ENCODE results near the gene TPO.

TPO gene

GRCh38 chr2:1528273-1529064 lies 115.2 kb downstream of the TPO start:
- TF ChIP-seq, protein P1, sequence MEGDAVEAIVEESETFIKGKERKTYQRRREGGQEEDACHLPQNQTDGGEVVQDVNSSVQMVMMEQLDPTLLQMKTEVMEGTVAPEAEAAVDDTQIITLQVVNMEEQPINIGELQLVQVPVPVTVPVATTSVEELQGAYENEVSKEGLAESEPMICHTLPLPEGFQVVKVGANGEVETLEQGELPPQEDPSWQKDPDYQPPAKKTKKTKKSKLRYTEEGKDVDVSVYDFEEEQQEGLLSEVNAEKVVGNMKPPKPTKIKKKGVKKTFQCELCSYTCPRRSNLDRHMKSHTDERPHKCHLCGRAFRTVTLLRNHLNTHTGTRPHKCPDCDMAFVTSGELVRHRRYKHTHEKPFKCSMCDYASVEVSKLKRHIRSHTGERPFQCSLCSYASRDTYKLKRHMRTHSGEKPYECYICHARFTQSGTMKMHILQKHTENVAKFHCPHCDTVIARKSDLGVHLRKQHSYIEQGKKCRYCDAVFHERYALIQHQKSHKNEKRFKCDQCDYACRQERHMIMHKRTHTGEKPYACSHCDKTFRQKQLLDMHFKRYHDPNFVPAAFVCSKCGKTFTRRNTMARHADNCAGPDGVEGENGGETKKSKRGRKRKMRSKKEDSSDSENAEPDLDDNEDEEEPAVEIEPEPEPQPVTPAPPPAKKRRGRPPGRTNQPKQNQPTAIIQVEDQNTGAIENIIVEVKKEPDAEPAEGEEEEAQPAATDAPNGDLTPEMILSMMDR (IDR thresholded peaks at IDR 0.05; ENCODE audit: low read depth, low read length, missing control alignments): no peak
- H3K27ac ChIP-seq: no peak overlapping the region
- in situ Hi-C loops (cut with HindIII; ENCODE audit: low pct_ligation_motif_present, low sequenced_read_pairs): no loop called here
- H3K36me3 ChIP-seq (replicated peaks): no peaks in the 10 kb centered on the region
- DNase-seq: no peak
- no peaks in the 10 kb centered on the region for H3K27me3 ChIP-seq (replicated peaks)
- H3K4me3 ChIP-seq (ENCODE audit: low read depth, low read length): no peak overlapping the region

DNA sequence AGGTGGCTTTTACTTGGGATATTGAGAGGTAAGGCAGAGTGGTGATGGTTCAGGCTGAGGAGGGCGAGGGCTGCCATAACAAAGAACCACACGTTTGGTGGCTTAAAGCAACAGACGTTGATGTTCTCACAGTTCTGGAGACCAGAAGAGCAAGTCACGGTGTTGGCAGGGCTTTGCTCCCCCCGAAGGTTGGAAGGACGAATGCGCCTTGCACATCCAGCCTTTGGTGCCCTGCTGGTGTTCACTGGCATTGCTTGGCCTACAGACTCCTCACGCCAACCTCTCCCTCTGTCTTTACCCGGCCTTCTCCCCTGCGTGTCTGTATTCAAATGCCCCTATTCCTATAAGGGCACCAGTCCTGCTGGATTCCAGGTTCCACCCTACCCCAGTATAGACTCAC lies 125.4 kb downstream of the TPO start:
- Histone ChIP-seq H3K27me3 (replicated peaks) (no peaks in the 10 kb centered on the region), H3K4me3 (ENCODE audit: low read depth, low read length) (no peak overlapping the region), H3K27ac (no peak overlapping the region), H3K36me3 (replicated peaks) (no peaks in the 10 kb centered on the region)
- peak; percentile 43 for DNase-seq
- TF ChIP-seq, protein P1 (IDR thresholded peaks at IDR 0.05; ENCODE audit: low read depth, low read length, missing control alignments): peak; percentile 83
- in situ Hi-C loops (cut with HindIII; ENCODE audit: low pct_ligation_motif_present, low sequenced_read_pairs): no loop called here

DNA sequence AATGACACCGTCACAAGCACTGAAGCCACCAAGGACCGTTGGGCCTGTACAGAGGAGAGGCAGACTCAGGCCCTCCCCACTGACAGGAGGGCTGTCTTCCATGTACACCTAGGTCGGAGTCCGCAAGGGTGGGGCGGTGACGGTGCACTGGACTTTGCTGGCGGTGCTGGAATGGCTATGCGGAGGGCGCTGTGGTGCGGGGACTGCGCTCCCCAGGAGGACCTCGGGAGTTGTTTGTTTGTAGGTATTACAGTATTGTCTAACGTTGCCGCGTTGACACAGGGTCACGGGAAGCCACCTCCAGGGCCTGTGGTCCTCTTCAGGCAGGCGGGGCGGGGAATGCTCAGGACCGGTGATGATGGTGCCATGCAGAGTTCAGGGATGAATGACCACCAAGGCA lies 126.2 kb downstream of the TPO start:
- Histone ChIP-seq H3K4me3 (ENCODE audit: low read depth, low read length) (no peak overlapping the region), H3K36me3 (replicated peaks) (no peaks in the 10 kb centered on the region), H3K27me3 (replicated peaks) (no peaks in the 10 kb centered on the region), H3K27ac (no peak overlapping the region)
- no peak for DNase-seq
- in situ Hi-C loops (cut with HindIII; ENCODE audit: low pct_ligation_motif_present, low sequenced_read_pairs): no loop called here
- TF ChIP-seq, protein P1 (IDR thresholded peaks at IDR 0.05; ENCODE audit: low read depth, low read length, missing control alignments): no peak

DNA sequence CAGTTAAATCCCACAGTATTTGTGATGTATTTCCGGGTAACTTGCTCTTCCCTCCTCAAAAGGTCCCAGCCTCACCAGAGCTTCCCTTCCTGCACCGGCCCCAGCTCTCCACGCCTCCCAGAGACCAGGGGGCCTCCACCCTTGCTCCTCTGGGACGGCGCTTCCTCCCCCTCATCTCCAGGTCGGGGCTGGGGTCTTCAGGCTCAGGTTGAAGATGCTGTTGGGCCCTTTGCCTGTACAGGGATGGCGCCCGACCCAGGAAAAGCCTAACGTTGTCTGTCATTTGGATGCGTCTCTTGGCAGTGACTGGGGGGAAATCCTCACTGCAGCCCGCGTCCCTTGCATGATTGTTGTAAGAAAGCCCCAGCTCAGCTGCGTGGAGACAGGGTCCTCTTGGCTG lies 126.7 kb downstream of the TPO start:
- DNase-seq: no peak
- Histone ChIP-seq H3K27ac (no peak overlapping the region), H3K27me3 (replicated peaks) (no peaks in the 10 kb centered on the region), H3K4me3 (ENCODE audit: low read depth, low read length) (no peak overlapping the region), H3K36me3 (replicated peaks) (no peaks in the 10 kb centered on the region)
- TF ChIP-seq, protein P1 (IDR thresholded peaks at IDR 0.05; ENCODE audit: low read depth, low read length, missing control alignments): no peak
- in situ Hi-C loops (cut with HindIII; ENCODE audit: low pct_ligation_motif_present, low sequenced_read_pairs): no loop called here

- TF ChIP-seq, protein P1 (IDR thresholded peaks at IDR 0.05; ENCODE audit: low read depth, low read length, missing control alignments): no peak
- Histone ChIP-seq H3K4me3 (ENCODE audit: low read depth, low read length) (no peak overlapping the region), H3K36me3 (replicated peaks) (no peaks in the 10 kb centered on the region), H3K27me3 (replicated peaks) (no peaks in the 10 kb centered on the region), H3K27ac (no peak overlapping the region)
- in situ Hi-C loops (cut with HindIII; ENCODE audit: low pct_ligation_motif_present, low sequenced_read_pairs): no loop called here
- no peak for DNase-seq
These were observed 127.2 kb downstream of the TPO start for GRCh38 chr2:1540481-1540880.

GRCh38 chr2:1541040-1541439 lies 127.8 kb downstream of the TPO start:
- in situ Hi-C loops (cut with HindIII; ENCODE audit: low pct_ligation_motif_present, low sequenced_read_pairs): no loop called here
- TF ChIP-seq, protein P1 (IDR thresholded peaks at IDR 0.05; ENCODE audit: low read depth, low read length, missing control alignments): no peak
- no peak for DNase-seq

More at GRCh38 chr2:1541040-1541439, 127.8 kb downstream of the TPO start:
- H3K4me3 ChIP-seq (ENCODE audit: low read depth, low read length): no peak overlapping the region
- no peaks in the 10 kb centered on the region for H3K27me3 ChIP-seq (replicated peaks)
- no peaks in the 10 kb centered on the region for H3K36me3 ChIP-seq (replicated peaks)
- H3K27ac ChIP-seq: no peak overlapping the region
